Panc1 (cell line): ENCODE results near the gene LRRC26. TPM values are rescaled to one million over a fixed set of nuclear protein-coding genes. Genes with fewer than 3 reads are reported as not detected.

ENCODE experiments used
- ATAC-seq: fragments of 200-7000 bp; cut with Tn5 transposase; 2 replicates; pipeline ENCODE4 v1.9.1; 2020; ENCODE audit warnings: mild to moderate bottlenecking, moderate library complexity
- BruUV-seq: library from RNA; stranded (reverse); fragments of 400-500 nt; replicated peaks from 2 replicates; lab custom pipeline; 2021; lab: Mats Ljungman, UMichigan
- CTCF ChIA-PET: fragments of 300-600 bp; sonication (Branson Sonifier 250); formaldehyde crosslinking; loops from one replicate; lab custom pipeline; 2022; ENCODE audit warnings: antibody characterized with exemption; lab: Charles Lee
- POLR2A ChIA-PET: fragments of 300-600 bp; sonication (Branson Sonifier 250); formaldehyde crosslinking; loops from one replicate; lab custom pipeline; 2022; ENCODE audit warnings: antibody characterized with exemption; lab: Charles Lee
- DNase-seq: peaks from one replicate; pipeline ENCODE4 v3.0.0-alpha.2; 2010; ENCODE audit warnings: low read depth, low spot score
- H3K27ac ChIP-seq: 2 replicates; pipeline ENCODE4 v1.5.1; 2011; ENCODE audit warnings: mild to moderate bottlenecking, low read length, inconsistent platforms
- H3K27me3 ChIP-seq: fragments of 200-500 bp; sonication (Bioruptor generic); 2 replicates; pipeline ENCODE4 v1.6.0; 2014; ENCODE audit warnings: low read length, inconsistent platforms; ENCODE audit not compliant: control insufficient read depth, insufficient read depth
- H3K36me3 ChIP-seq: fragments of 200-500 bp; sonication (Bioruptor generic); 2 replicates; pipeline ENCODE4 v1.5.1; 2014; ENCODE audit warnings: inconsistent platforms, mild to moderate bottlenecking, low read length, moderate library complexity; ENCODE audit not compliant: control insufficient read depth, insufficient read depth
- H3K4me1 ChIP-seq: 2 replicates; pipeline ENCODE4 v1.5.1; 2011; ENCODE audit warnings: inconsistent platforms, mild to moderate bottlenecking, low read length, moderate library complexity; ENCODE audit not compliant: control insufficient read depth, insufficient read depth
- H3K4me3 ChIP-seq, 2 experiments: 2 replicates each; pipeline ENCODE4 v1.5.1; 2011 to 2012; ENCODE audit warnings: low read depth in 2 of 2, low read length in 2 of 2, mild to moderate bottlenecking in 2 of 2, inconsistent platforms in 1 of 2, moderate library complexity in 1 of 2
- H3K9me3 ChIP-seq: fragments of 200-500 bp; sonication (Bioruptor generic); 2 replicates; pipeline ENCODE4 v1.5.1; 2014; ENCODE audit warnings: low read depth, mild to moderate bottlenecking, inconsistent platforms, low read length, moderate library complexity; ENCODE audit not compliant: control insufficient read depth, insufficient read depth
- POLR2AphosphoS5 ChIP-seq: IDR thresholded peaks from 2 replicates; pipeline ENCODE4 v1.6.1; 2012; ENCODE audit warnings: mild to moderate bottlenecking, low read depth, low read length, moderate library complexity
- TCF7L2 ChIP-seq: IDR thresholded peaks from 2 replicates; pipeline ENCODE4 v1.6.1; 2011; ENCODE audit warnings: mild to moderate bottlenecking, low read depth, low read length, inconsistent platforms
- in situ Hi-C: cut with HindIII; loops from 2 replicates; pipeline ENCODE4 v1.10.0; 2016; ENCODE audit warnings: low sequenced_read_pairs, low pct_unique_long_range_greater_than_20kb
- intact Hi-C: fragments of 100-400 bp; cut with micrococcal nuclease; formaldehyde crosslinking; loops from one replicate; pipeline ENCODE4 v1.10.0; 2022; ENCODE audit not compliant: unreplicated experiment
- total RNA-seq: library from RNA; stranded (reverse); gene quantifications from one replicate; pipeline ENCODE4 v1.2.1, GENCODE V29; 2021; ENCODE audit not compliant: unreplicated experiment
- TF ChIP-seq, protein P1 (sequence below), 2 experiments: IDR thresholded peaks; 2 replicates each; pipeline ENCODE4 v1.6.1; 2011 to 2012; ENCODE audit warnings: low read depth in 2 of 2, control low read depth in 1 of 2, low read length in 1 of 2, mild to moderate bottlenecking in 1 of 2, moderate library complexity in 1 of 2; ENCODE audit not compliant: insufficient read depth in 1 of 2

The LRRC26 gene
- total RNA-seq, 1 experiment from 2014 or later, result 0.69 TPM

DNA sequence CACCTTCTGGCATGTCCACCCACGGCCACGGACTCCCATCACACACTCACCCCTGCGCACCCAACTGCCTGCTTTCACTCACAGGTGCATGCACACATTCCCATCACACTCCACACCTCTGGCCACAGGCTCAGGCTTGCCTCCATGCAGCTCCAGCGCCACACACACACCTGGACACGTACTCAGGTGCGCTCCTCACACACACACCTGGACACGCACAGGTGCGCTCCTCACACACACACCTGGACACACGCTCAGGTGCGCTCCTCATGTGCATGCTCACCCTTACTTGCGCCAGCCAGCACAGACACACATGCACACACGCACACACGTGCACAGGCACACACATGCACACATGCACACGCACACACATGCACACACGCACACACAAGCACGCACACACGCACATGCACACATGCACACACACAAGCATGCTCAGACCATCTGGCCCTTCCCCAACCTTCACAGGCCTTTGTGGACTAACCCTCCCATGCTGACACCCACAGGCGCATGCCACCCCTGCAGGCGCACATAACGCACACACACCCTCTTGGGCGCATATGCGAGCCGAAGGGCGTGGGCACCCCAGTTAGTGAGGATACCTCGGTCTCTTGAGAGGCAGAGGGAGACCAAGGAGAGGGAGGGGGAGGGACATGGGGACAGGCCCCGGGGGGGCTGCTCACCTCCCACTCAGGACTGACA lies 22.6 kb downstream of the LRRC26 start:
- Histone ChIP-seq H3K27me3 (no peaks in the 10 kb centered on the region), H3K27ac (no peak overlapping the region), H3K4me1 (no peaks in the 10 kb centered on the region), H3K4me3 (no peak overlapping the region), H3K9me3 (no peaks in the 10 kb centered on the region), H3K36me3 (no peaks in the 10 kb centered on the region)
- intact Hi-C loops, result no loop called here
- CTCF ChIA-PET, result no interaction called here
- POLR2A ChIA-PET, result no interaction called here
- ATAC-seq (no peak), DNase-seq (no peak)
- TF ChIP-seq TCF7L2, result no peak
- TF ChIP-seq, protein P1, sequence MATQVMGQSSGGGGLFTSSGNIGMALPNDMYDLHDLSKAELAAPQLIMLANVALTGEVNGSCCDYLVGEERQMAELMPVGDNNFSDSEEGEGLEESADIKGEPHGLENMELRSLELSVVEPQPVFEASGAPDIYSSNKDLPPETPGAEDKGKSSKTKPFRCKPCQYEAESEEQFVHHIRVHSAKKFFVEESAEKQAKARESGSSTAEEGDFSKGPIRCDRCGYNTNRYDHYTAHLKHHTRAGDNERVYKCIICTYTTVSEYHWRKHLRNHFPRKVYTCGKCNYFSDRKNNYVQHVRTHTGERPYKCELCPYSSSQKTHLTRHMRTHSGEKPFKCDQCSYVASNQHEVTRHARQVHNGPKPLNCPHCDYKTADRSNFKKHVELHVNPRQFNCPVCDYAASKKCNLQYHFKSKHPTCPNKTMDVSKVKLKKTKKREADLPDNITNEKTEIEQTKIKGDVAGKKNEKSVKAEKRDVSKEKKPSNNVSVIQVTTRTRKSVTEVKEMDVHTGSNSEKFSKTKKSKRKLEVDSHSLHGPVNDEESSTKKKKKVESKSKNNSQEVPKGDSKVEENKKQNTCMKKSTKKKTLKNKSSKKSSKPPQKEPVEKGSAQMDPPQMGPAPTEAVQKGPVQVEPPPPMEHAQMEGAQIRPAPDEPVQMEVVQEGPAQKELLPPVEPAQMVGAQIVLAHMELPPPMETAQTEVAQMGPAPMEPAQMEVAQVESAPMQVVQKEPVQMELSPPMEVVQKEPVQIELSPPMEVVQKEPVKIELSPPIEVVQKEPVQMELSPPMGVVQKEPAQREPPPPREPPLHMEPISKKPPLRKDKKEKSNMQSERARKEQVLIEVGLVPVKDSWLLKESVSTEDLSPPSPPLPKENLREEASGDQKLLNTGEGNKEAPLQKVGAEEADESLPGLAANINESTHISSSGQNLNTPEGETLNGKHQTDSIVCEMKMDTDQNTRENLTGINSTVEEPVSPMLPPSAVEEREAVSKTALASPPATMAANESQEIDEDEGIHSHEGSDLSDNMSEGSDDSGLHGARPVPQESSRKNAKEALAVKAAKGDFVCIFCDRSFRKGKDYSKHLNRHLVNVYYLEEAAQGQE (IDR thresholded peaks at IDR 0.05; ENCODE audit: insufficient read depth in 1 of 2, low read depth in 2 of 2, low read length in 1 of 2), result no peak
- in situ Hi-C loops, result no loop called here
- BruUV-seq, result no TSS peak

GRCh38 chr9:137146527-137146918 lies 23.3 kb downstream of the LRRC26 start:
- no peak for TF ChIP-seq POLR2AphosphoS5
- TF ChIP-seq, protein P1 (IDR thresholded peaks at IDR 0.05; ENCODE audit: insufficient read depth in 1 of 2, low read depth in 2 of 2, low read length in 1 of 2), result peak; percentile 78 to 80
- ChIA-PET POLR2A (no interaction called here), CTCF (no interaction called here)
- no peak for DNase-seq
- Histone ChIP-seq H3K4me3 (no peak overlapping the region), H3K27ac (no peak overlapping the region), H3K4me1 (no peaks in the 10 kb centered on the region), H3K27me3 (no peaks in the 10 kb centered on the region), H3K9me3 (no peaks in the 10 kb centered on the region), H3K36me3 (no peaks in the 10 kb centered on the region)
- in situ Hi-C loops (no loop called here), intact Hi-C loops (no loop called here)
- peak; percentile 51; the same call in 1 of the 2 replicates for ATAC-seq
- BruUV-seq, result no TSS peak
